ENCODE measurements around the gene HCN3. TPM values are rescaled to one million over a fixed set of nuclear protein-coding genes. Genes with fewer than 3 reads are reported as not detected.

Gene HCN3
- total RNA-seq, 1 donor from 2014 or later = 1.9 TPM

DNA sequence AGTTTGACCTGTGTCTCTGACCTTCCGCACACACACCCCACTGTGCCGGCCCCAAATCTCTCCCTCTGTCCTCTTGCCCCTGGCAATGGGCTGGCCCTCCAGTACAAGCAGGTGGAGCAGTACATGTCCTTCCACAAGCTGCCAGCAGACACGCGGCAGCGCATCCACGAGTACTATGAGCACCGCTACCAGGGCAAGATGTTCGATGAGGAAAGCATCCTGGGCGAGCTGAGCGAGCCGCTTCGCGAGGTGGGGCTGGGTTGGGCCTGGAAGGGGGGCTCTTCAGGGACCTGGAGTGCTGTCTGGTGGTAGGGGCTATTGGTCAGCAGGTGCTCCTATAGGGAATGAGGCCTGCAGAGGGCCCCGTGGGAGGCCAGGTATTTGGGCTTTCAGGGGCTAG lies 7.8 kb downstream of the HCN3 start:
- no peaks in the 10 kb centered on the region for H3K36me3 ChIP-seq
- no peak overlapping the region for H3K4me3 ChIP-seq
- Mint-ChIP-seq H3K27me3 (ENCODE audit: insufficient read depth, low read depth) (peaks cover 6% of the 10 kb centered on the region), H3K4me1 (no peaks in the 10 kb centered on the region), H3K9me3 (no peaks in the 10 kb centered on the region), H3K36me3 (peaks cover 11% of the 10 kb centered on the region), H3K4me3 (no peak overlapping the region), H3K27ac (no peak overlapping the region)
- no peak for DNase-seq (ENCODE audit: low spot score)
- H3K9ac ChIP-seq = no peak overlapping the region
- H3K79me2 ChIP-seq (ENCODE audit: low read depth) = no peaks in the 10 kb centered on the region
- H4K20me1 ChIP-seq (ENCODE audit: low read depth) = no peaks in the 10 kb centered on the region
- TF ChIP-seq EZH2phosphoT487 (IDR thresholded peaks at IDR 0.05) (no peak), EZH2 (IDR thresholded peaks at IDR 0.05) (no peak)
- TF ChIP-seq, protein P1, sequence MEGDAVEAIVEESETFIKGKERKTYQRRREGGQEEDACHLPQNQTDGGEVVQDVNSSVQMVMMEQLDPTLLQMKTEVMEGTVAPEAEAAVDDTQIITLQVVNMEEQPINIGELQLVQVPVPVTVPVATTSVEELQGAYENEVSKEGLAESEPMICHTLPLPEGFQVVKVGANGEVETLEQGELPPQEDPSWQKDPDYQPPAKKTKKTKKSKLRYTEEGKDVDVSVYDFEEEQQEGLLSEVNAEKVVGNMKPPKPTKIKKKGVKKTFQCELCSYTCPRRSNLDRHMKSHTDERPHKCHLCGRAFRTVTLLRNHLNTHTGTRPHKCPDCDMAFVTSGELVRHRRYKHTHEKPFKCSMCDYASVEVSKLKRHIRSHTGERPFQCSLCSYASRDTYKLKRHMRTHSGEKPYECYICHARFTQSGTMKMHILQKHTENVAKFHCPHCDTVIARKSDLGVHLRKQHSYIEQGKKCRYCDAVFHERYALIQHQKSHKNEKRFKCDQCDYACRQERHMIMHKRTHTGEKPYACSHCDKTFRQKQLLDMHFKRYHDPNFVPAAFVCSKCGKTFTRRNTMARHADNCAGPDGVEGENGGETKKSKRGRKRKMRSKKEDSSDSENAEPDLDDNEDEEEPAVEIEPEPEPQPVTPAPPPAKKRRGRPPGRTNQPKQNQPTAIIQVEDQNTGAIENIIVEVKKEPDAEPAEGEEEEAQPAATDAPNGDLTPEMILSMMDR (IDR thresholded peaks at IDR 0.05) = no peak
- H3K4me2 ChIP-seq = no peak overlapping the region
- no peaks in the 10 kb centered on the region for H3K27me3 ChIP-seq
- H3F3A ChIP-seq (ENCODE audit: low read depth) = no peaks in the 10 kb centered on the region
- no peaks in the 10 kb centered on the region for H3K9me3 ChIP-seq (ENCODE audit: low read depth)
- H2AFZ ChIP-seq (replicated peaks) = no peak overlapping the region
- H3K4me1 ChIP-seq = no peaks in the 10 kb centered on the region
- H3K27ac ChIP-seq = no peak overlapping the region

DNA sequence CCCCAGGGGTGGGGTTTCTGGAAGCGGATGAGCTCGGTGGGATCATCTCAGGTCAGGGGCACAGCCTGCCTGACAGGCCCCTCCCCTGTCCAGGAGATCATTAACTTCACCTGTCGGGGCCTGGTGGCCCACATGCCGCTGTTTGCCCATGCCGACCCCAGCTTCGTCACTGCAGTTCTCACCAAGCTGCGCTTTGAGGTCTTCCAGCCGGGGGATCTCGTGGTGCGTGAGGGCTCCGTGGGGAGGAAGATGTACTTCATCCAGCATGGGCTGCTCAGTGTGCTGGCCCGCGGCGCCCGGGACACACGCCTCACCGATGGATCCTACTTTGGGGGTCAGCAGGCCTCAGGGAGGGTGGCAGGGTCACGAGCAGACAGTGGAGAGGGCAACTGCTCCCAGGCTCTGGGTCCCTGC lies 8.4 kb downstream of the HCN3 start:
- TF ChIP-seq EZH2phosphoT487 (IDR thresholded peaks at IDR 0.05) (no peak), EZH2 (IDR thresholded peaks at IDR 0.05) (no peak)
- TF ChIP-seq, protein P1 (IDR thresholded peaks at IDR 0.05) = no peak
- Histone ChIP-seq H3K27me3 (no peaks in the 10 kb centered on the region), H3K9me3 (ENCODE audit: low read depth) (no peaks in the 10 kb centered on the region), H3K4me2 (no peak overlapping the region), H3K79me2 (ENCODE audit: low read depth) (no peaks in the 10 kb centered on the region), H3K27ac (no peak overlapping the region), H3K4me3 (no peak overlapping the region), H3K36me3 (no peaks in the 10 kb centered on the region), H3K9ac (no peak overlapping the region), H4K20me1 (ENCODE audit: low read depth) (no peaks in the 10 kb centered on the region), H2AFZ (replicated peaks) (no peak overlapping the region), H3F3A (ENCODE audit: low read depth) (no peaks in the 10 kb centered on the region), H3K4me1 (no peaks in the 10 kb centered on the region)
- Mint-ChIP-seq H3K36me3 (peaks cover 11% of the 10 kb centered on the region), H3K27ac (no peak overlapping the region), H3K9me3 (no peaks in the 10 kb centered on the region), H3K4me1 (no peaks in the 10 kb centered on the region), H3K4me3 (no peak overlapping the region), H3K27me3 (ENCODE audit: insufficient read depth, low read depth) (peaks cover 6% of the 10 kb centered on the region)
- no peak for DNase-seq (ENCODE audit: low spot score)

DNA sequence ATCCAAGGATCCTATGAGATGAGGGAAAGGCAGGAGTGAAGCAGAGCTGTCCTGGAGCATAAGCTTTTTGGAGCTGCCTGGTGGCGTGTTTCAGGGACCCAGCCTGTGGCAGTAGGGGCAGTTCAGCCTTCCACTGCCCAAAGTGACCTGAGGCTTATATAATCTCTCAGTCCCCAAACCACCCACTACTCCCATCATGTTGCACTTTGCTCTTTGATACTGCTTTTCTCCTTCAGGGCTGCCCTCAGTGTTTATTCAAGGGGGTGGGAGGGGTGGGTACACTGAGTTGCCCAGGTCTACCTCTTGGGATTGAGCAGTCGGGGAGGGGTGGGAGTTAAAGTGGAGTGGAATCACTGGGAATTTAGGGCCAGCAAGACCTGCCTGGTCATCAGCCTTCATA lies 9.3 kb downstream of the HCN3 start:
- H3K27ac ChIP-seq = no peak overlapping the region
- Mint-ChIP-seq H3K9me3 (no peaks in the 10 kb centered on the region), H3K4me3 (no peak overlapping the region), H3K36me3 (peaks cover 11% of the 10 kb centered on the region), H3K4me1 (no peaks in the 10 kb centered on the region), H3K27me3 (ENCODE audit: insufficient read depth, low read depth) (peaks cover 9% of the 10 kb centered on the region), H3K27ac (no peak overlapping the region)
- H3K9me3 ChIP-seq (ENCODE audit: low read depth) = no peaks in the 10 kb centered on the region
- TF ChIP-seq, protein P1 (IDR thresholded peaks at IDR 0.05) = no peak
- TF ChIP-seq EZH2 (IDR thresholded peaks at IDR 0.05) = no peak
- no peak for TF ChIP-seq EZH2phosphoT487 (IDR thresholded peaks at IDR 0.05)
- H2AFZ ChIP-seq (replicated peaks) = no peak overlapping the region
- H4K20me1 ChIP-seq (ENCODE audit: low read depth) = no peaks in the 10 kb centered on the region
- no peaks in the 10 kb centered on the region for H3F3A ChIP-seq (ENCODE audit: low read depth)
- H3K4me1 ChIP-seq = no peaks in the 10 kb centered on the region
- no peak overlapping the region for H3K4me3 ChIP-seq
- H3K27me3 ChIP-seq = no peaks in the 10 kb centered on the region
- H3K4me2 ChIP-seq = no peak overlapping the region
- DNase-seq (ENCODE audit: low spot score) = no peak
- no peak overlapping the region for H3K9ac ChIP-seq
- no peaks in the 10 kb centered on the region for H3K79me2 ChIP-seq (ENCODE audit: low read depth)
- H3K36me3 ChIP-seq = no peaks in the 10 kb centered on the region
